H1 (cell line): ENCODE data around the gene MBD3. TPM values are rescaled to one million over a fixed set of nuclear protein-coding genes. Genes with fewer than 3 reads are reported as not detected.
A peak's percentile ranks its signal among the peaks of the same experiment; 100 is the strongest.

ENCODE experiments used
- ASH2L ChIP-seq: fragments of 200-600, 300-600 bp; sonication (generic); IDR thresholded peaks from one replicate; pipeline ENCODE4 v1.7.1; 2017; ENCODE audit warnings: low read length
- BACH1 ChIP-seq: IDR thresholded peaks from 2 replicates; pipeline ENCODE4 v1.6.1; 2012; ENCODE audit warnings: low read length, improper control_type of control experiment
- CTBP2 ChIP-seq: IDR thresholded peaks from 2 replicates; pipeline ENCODE4 v1.7.0; 2011; ENCODE audit warnings: borderline replicate concordance, mild to moderate bottlenecking, moderate library complexity, mixed read lengths, low read length; ENCODE audit not compliant: insufficient read depth, insufficient read length
- EP300 ChIP-seq, 2 experiments: IDR thresholded peaks; 1 replicate in 1 of 2; 2 replicates in 1 of 2; pipeline ENCODE4 v1.6.1; 2011 to 2012; ENCODE audit warnings: low read depth in 2 of 2, low read length in 2 of 2, mild to moderate bottlenecking in 2 of 2, borderline replicate concordance in 1 of 2, inconsistent platforms in 1 of 2, moderate library complexity in 1 of 2
- EZH2 ChIP-seq: fragments of 200-600 bp; sonication (generic); IDR thresholded peaks from 2 replicates; pipeline ENCODE4 v1.7.1; 2012; ENCODE audit warnings: low read depth, mild to moderate bottlenecking, moderate library complexity, low read length, inconsistent platforms; ENCODE audit not compliant: severe bottlenecking
- HDAC6 ChIP-seq: IDR thresholded peaks from one replicate; pipeline ENCODE4 v1.7.1; 2012; ENCODE audit warnings: low read depth, mild to moderate bottlenecking, inconsistent platforms, low read length, moderate library complexity
- JUN ChIP-seq: IDR thresholded peaks from 2 replicates; pipeline ENCODE4 v1.6.1; 2011; ENCODE audit warnings: low read depth, mild to moderate bottlenecking, improper control_type of control experiment, low read length
- POLR2AphosphoS5 ChIP-seq: IDR thresholded peaks from 2 replicates; pipeline ENCODE4 v1.6.1; 2011; ENCODE audit warnings: low read depth, low read length
- SAP30 ChIP-seq: fragments of 300-600 bp; sonication (generic); IDR thresholded peaks from 2 replicates; pipeline ENCODE4 v1.7.1; 2012; ENCODE audit warnings: low read length, moderate library complexity, mild to moderate bottlenecking, inconsistent platforms; ENCODE audit not compliant: insufficient read depth, insufficient replicate concordance
- SP4 ChIP-seq: IDR thresholded peaks from 2 replicates; pipeline ENCODE4 v1.6.1; 2012; ENCODE audit warnings: low read length, inconsistent platforms
- SUZ12 ChIP-seq: fragments of 200-600 bp; sonication (generic); IDR thresholded peaks from 2 replicates; pipeline ENCODE4 v1.6.1; 2012; ENCODE audit warnings: mild to moderate bottlenecking, inconsistent platforms, low read length, moderate library complexity, mixed read lengths
- polyA plus RNA-seq, 7 experiments: library from polyadenylated mRNA; depleted of rRNA in 3 of 7; stranded (reverse) in 5 of 7; unstranded in 2 of 7; fragments of >200 nt in 5 of 7; fragments of 200-250 nt in 2 of 7; gene quantifications; 1 replicate in 5 of 7; 2 replicates in 1 of 7; 4 replicates in 1 of 7; pipeline versions ENCODE4 v1.2.1 to v1.2.3, GENCODE V29; 2011 to 2013; ENCODE audit warnings: missing spikeins in 2 of 7, mixed read lengths in 2 of 7
- small RNA-seq: library from polyadenylated mRNA; stranded (forward); fragments of <200 nt; extraction: miRNeasy Mini kit (QIAGEN cat#:217004); gene quantifications from one replicate; pipeline ENCODE3, GENCODE V24; 2013; ENCODE audit not compliant: insufficient read depth
- total RNA-seq: library from RNA; stranded (reverse); fragmentation: NEBNext Ultra II Directional; extraction: Animal tissue kit (Norgen Biotek cat#: 25700); gene quantifications from 2 replicates; pipeline ENCODE4 v1.2.1, GENCODE V29; 2021
- TF ChIP-seq, protein P1 (sequence below): IDR thresholded peaks from 2 replicates; pipeline ENCODE4 v1.6.1; 2011; ENCODE audit warnings: low read depth, mild to moderate bottlenecking, low read length; ENCODE audit not compliant: insufficient read depth

MBD3 gene
- total and polyA plus RNA-seq, 2 of the 8 experiments (the other 6 are each of a cell fraction or from before 2014, with no cell fraction given): 88.2 to 110 TPM

DNA sequence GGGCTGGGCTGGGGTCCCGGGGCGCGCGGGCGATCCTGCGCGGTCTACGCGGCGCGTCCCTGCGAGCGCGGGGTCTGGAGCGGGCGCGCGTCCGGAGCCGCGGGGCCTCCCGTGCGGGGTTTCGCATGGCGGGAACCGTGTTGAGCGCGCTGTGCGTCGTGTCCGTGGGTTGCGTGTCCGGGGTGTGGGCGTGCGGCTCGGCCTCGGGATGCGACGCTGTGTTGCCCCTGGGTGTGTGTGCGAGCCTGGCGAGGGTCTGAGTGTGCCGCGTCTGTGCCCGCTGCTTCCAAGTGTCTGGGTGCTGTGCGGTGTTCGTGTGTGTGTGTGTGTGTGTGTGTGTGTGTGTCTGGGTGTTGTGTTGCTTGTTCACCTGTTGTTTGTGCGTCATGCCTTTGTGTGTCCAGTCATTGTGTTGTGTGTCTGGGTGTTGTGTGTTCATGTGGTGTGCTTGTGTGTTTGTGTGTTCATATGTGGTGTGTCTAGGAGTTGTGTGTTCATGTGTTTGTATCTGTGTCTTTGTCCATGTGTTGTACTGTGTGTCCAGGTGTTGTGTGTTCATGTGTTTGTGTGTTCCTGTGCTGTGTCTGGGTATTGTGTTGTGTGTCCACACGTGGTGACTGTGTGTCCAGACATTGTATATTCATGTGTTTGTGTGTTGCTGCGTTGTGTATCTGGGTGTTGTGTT lies 68.2 kb downstream of the MBD3 start (continued):
- TF ChIP-seq SUZ12 (peak; percentile 73; the same call in 1 of the 2 replicates), POLR2AphosphoS5 (no peak), ASH2L (no peak), EZH2 (peak; percentile 50), SAP30 (no peak), CTBP2 (no peak), JUN (no peak), BACH1 (no peak), SP4 (no peak), EP300 (IDR thresholded peaks at IDR 0.05; ENCODE audit: borderline replicate concordance in 1 of 2, low read depth in 2 of 2, low read length in 2 of 2) (no peak), HDAC6 (no peak)
- TF ChIP-seq, protein P1, sequence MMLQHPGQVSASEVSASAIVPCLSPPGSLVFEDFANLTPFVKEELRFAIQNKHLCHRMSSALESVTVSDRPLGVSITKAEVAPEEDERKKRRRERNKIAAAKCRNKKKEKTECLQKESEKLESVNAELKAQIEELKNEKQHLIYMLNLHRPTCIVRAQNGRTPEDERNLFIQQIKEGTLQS: no peak

Small RNA genes lying within 50 kb of the gene (small RNA-seq; reads per million reads assigned to genes)
- gene AC005943.2 (not detected), gene RN7SL477P (not detected), gene RNU6-1223P (not detected)

Other genes with a start within 250 kb of the MBD3 start
- 78.1 and 92.7 TPM in 2 replicates for gene NDUFS7, start 209.0 kb downstream of the MBD3 start, total RNA-seq
- 309 and 372 TPM in 2 replicates for gene NDUFS7, start 209.0 kb downstream of the MBD3 start, polyA plus RNA-seq (2011; rRNA removed)
- gene GAMT, start 191.3 kb downstream of the MBD3 start, total RNA-seq: 17.2 TPM in 2 replicates
- gene GAMT, start 191.3 kb downstream of the MBD3 start, polyA plus RNA-seq (2011; rRNA removed): 35.6 and 45.3 TPM in 2 replicates
- gene DAZAP1, start 185.3 kb downstream of the MBD3 start, total RNA-seq: 341 and 343 TPM in 2 replicates
- gene DAZAP1, start 185.3 kb downstream of the MBD3 start, polyA plus RNA-seq (2011; rRNA removed): 79.6 and 139 TPM in 2 replicates
- gene RPS15, start 154.5 kb downstream of the MBD3 start, total RNA-seq: 1,562 and 1,589 TPM in 2 replicates
- 3,890 and 4,770 TPM in 2 replicates for gene RPS15, start 154.5 kb downstream of the MBD3 start, polyA plus RNA-seq (2011; rRNA removed)
- gene APC2, start 142.7 kb downstream of the MBD3 start, total RNA-seq: 3.7 and 4.1 TPM in 2 replicates
- gene APC2, start 142.7 kb downstream of the MBD3 start, polyA plus RNA-seq (2011; rRNA removed): 1.3 and 3.3 TPM in 2 replicates
- gene C19orf25, start 113.7 kb downstream of the MBD3 start, total RNA-seq: 41.3 and 41.4 TPM in 2 replicates
- 67.4 and 92.2 TPM in 2 replicates for gene C19orf25, start 113.7 kb downstream of the MBD3 start, polyA plus RNA-seq (2011; rRNA removed)
- 9.7 and 9.8 TPM in 2 replicates for gene PCSK4, start 102.5 kb downstream of the MBD3 start, total RNA-seq
- 10.7 and 18.3 TPM in 2 replicates for gene PCSK4, start 102.5 kb downstream of the MBD3 start, polyA plus RNA-seq (2011; rRNA removed)
- 12.6 and 13.4 TPM in 2 replicates for gene REEP6, start 101.7 kb downstream of the MBD3 start, total RNA-seq
- gene REEP6, start 101.7 kb downstream of the MBD3 start, polyA plus RNA-seq (2011; rRNA removed): 20.7 and 31.4 TPM in 2 replicates
- gene ADAMTSL5, start 79.8 kb downstream of the MBD3 start, total RNA-seq: 0.99 and 1.4 TPM in 2 replicates
- 0.82 and 2.6 TPM in 2 replicates for gene ADAMTSL5, start 79.8 kb downstream of the MBD3 start, polyA plus RNA-seq (2011; rRNA removed)
- 0.43 and 1.2 TPM in 2 replicates for gene PLK5, start 68.8 kb downstream of the MBD3 start, total RNA-seq
- 0.45 and 0.82 TPM in 2 replicates for gene PLK5, start 68.8 kb downstream of the MBD3 start, polyA plus RNA-seq (2011; rRNA removed)
- gene MEX3D, start 24.5 kb downstream of the MBD3 start, total RNA-seq: 78.8 and 83.4 TPM in 2 replicates
- gene MEX3D, start 24.5 kb downstream of the MBD3 start, polyA plus RNA-seq (2011; rRNA removed): 20.8 and 32.1 TPM in 2 replicates
- 162 and 179 TPM in 2 replicates for gene UQCR11, start 12.6 kb upstream of the MBD3 start, total RNA-seq
- 171 and 209 TPM in 2 replicates for gene UQCR11, start 12.6 kb upstream of the MBD3 start, polyA plus RNA-seq (2011; rRNA removed)
- gene TCF3, start 59.8 kb upstream of the MBD3 start, total RNA-seq: 340 and 348 TPM in 2 replicates
- 241 and 471 TPM in 2 replicates for gene TCF3, start 59.8 kb upstream of the MBD3 start, polyA plus RNA-seq (2011; rRNA removed)
- not detected in 2 replicates for gene ONECUT3, start 160.6 kb upstream of the MBD3 start, total RNA-seq
- gene ONECUT3, start 160.6 kb upstream of the MBD3 start, polyA plus RNA-seq (2011; rRNA removed): not detected in 2 replicates
- 2.9 and 4.1 TPM in 2 replicates for gene ATP8B3, start 219.4 kb upstream of the MBD3 start, total RNA-seq
- 9.3 and 10.0 TPM in 2 replicates for gene ATP8B3, start 219.4 kb upstream of the MBD3 start, polyA plus RNA-seq (2011; rRNA removed)